Kidney (tissue), 14 donors: Measurements from ENCODE around the gene MROH2A. TPM values are rescaled to one million over a fixed set of nuclear protein-coding genes. Genes with fewer than 3 reads are reported as not detected.

Experiments used
- DNase-seq, 5 donors: peaks; one replicate each; pipeline ENCODE4 v3.0.0-alpha.2; 2013 to 2020
- FAIRE-seq: peaks from 2 replicates; lab custom pipeline; 2012; peaks lifted over from hg19 to GRCh38; lab: Jason Lieb, UNC
- H3K27ac ChIP-seq, 2 donors: one replicate each; pipeline ENCODE4 v1.7.0; 2013; ENCODE audit warnings: low read depth in 2 of 2, low read length in 2 of 2, inconsistent platforms in 1 of 2
- H3K27me3 ChIP-seq: one replicate; pipeline ENCODE4 v1.7.1; 2013; ENCODE audit warnings: low read length, inconsistent platforms; ENCODE audit not compliant: control insufficient read depth, insufficient read depth
- H3K36me3 ChIP-seq, 3 donors: one replicate each; pipeline versions ENCODE4 v1.7.0 to v1.7.1; 2013; ENCODE audit warnings: low read length in 3 of 3, control low read depth in 1 of 3, inconsistent platforms in 1 of 3; ENCODE audit not compliant: insufficient read depth in 3 of 3, control insufficient read depth in 2 of 3
- H3K4me1 ChIP-seq, 3 donors: one replicate each; pipeline versions ENCODE4 v1.7.0 to v1.7.1; 2013; ENCODE audit warnings: low read length in 3 of 3, inconsistent platforms in 1 of 3, low read depth in 1 of 3; ENCODE audit not compliant: control insufficient read depth in 2 of 3, insufficient read depth in 2 of 3
- H3K4me3 ChIP-seq, 3 donors: one replicate each; pipeline versions ENCODE4 v1.7.0 to v1.8.1; 2013; ENCODE audit warnings: low read length in 3 of 3, control low read depth in 1 of 3, inconsistent platforms in 1 of 3
- H3K9ac ChIP-seq, 3 donors: one replicate each; pipeline versions ENCODE4 v1.7.0 to v1.7.1; 2013; ENCODE audit warnings: low read length in 3 of 3, control low read depth in 1 of 3, inconsistent platforms in 1 of 3
- H3K9me3 ChIP-seq, 3 donors: one replicate each; pipeline versions ENCODE4 v1.7.0 to v1.7.1; 2013; ENCODE audit warnings: low read length in 3 of 3, control low read depth in 1 of 3, inconsistent platforms in 1 of 3; ENCODE audit not compliant: control insufficient read depth in 2 of 3, insufficient read depth in 1 of 3
- CTCF ChIP-seq: IDR thresholded peaks from 3 replicates; pipeline ENCODE4 v1.5.1; 2012; ENCODE audit warnings: mild to moderate bottlenecking, moderate library complexity, borderline replicate concordance; ENCODE audit not compliant: insufficient read depth; ENCODE audit errors: extremely low read depth
- intact Hi-C: fragments of 100-400 bp; cut with DNase I; formaldehyde crosslinking; loops from one replicate; pipeline ENCODE4 v1.11.1; 2022
- polyA plus RNA-seq: library from polyadenylated mRNA; stranded (reverse); fragments of 350-450 nt; fragmentation: Illumina TruSeq; extraction: RNeasy Lipid Tissue Mini Kit (QIAGEN cat#74804); gene quantifications from one replicate; pipeline ENCODE4 v1.2.3, GENCODE V29; 2014; ENCODE audit warnings: low read depth, low replicate concordance; ENCODE audit not compliant: insufficient read depth
- total RNA-seq: library from RNA; stranded (reverse); fragmentation: NEBNext Ultra II Directional; extraction: Animal tissue kit (Norgen Biotek cat#: 25700); gene quantifications from one replicate; pipeline ENCODE4 v1.2.1, GENCODE V29; 2021
- donor health status: control.
- donor health status: control.
- donor health status: control.
- donor health status: control.
- donor health status: control.
- donor health status: DM: yes; HTN: yes; CAD: no.
- donor health status: Normal renal cell carcinoma (clear cell type).

The MROH2A gene
- total and polyA plus RNA-seq, 2 donors from 2014 or later = 1.8 TPM; not detected in 1

GRCh38 chr2:233793465-233794127, 15.5 kb downstream of the MROH2A start:
- intact Hi-C loops = no loop called here
- Histone ChIP-seq H3K9ac (no peak overlapping the region), H3K4me1 (no peaks in the 10 kb centered on the region), H3K27ac (no peak overlapping the region), H3K4me3 (no peak overlapping the region), H3K36me3 (no peaks in the 10 kb centered on the region), H3K9me3 (no peaks in the 10 kb centered on the region), H3K27me3 (no peaks in the 10 kb centered on the region)
- TF ChIP-seq CTCF = no peak
- peak in 1 of 5 donors; percentile 40 for DNase-seq
- no peak for FAIRE-seq

DNA sequence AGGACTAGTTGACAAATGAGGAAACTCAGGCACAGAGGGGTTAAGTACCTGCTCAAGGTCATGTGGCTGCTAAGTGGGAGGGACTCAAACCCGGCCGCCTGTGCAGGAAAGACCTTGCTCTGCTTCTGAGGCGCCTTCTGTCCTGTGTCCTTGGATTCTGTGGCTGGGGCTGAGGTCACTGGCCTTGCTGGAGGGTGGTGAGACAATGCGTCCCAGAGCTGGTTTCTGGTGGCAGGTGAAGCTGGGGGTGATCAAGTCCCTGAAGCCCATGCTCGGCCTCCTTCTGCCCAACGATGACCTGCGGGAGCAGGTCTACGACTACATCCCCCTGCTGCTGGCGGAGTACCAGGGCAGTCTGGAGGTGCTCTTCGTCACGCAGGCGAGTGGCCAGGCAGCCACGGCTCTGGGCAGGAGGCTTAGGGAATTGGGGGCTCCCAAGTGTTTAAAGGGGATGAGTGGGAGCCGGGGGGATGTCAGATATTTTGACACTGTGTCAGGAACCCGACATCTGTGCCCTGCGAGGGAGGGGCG, 16.1 kb downstream of the MROH2A start:
- no peak overlapping the region for H3K4me3 ChIP-seq
- no peaks in the 10 kb centered on the region for H3K36me3 ChIP-seq
- no peak overlapping the region for H3K27ac ChIP-seq
- no peak overlapping the region for H3K9ac ChIP-seq
- no peaks in the 10 kb centered on the region for H3K4me1 ChIP-seq
- no peak for TF ChIP-seq CTCF
- no peaks in the 10 kb centered on the region for H3K9me3 ChIP-seq
- FAIRE-seq (no peak), DNase-seq (peak in 1 of 5 donors; percentile 36)
- intact Hi-C loops = no loop called here
- no peaks in the 10 kb centered on the region for H3K27me3 ChIP-seq

GRCh38 chr2:233795735-233796171, 17.6 kb downstream of the MROH2A start:
- Histone ChIP-seq H3K9me3 (no peaks in the 10 kb centered on the region), H3K9ac (no peak overlapping the region), H3K27ac (no peak overlapping the region), H3K27me3 (no peaks in the 10 kb centered on the region), H3K36me3 (no peaks in the 10 kb centered on the region), H3K4me1 (no peaks in the 10 kb centered on the region), H3K4me3 (no peak overlapping the region)
- FAIRE-seq (no peak), DNase-seq (peak in 1 of 5 donors; percentile 38)
- intact Hi-C loops = no loop called here
- no peak for TF ChIP-seq CTCF
